ENCODE results near the gene TIMP2.

GRCh38 chr17:78822552-78822951, 102.6 kb downstream of the TIMP2 start:
- TF ChIP-seq CTCF (conservative IDR thresholded peaks at IDR 0.05; ENCODE audit: low read depth, low read length), result no peak
- TF ChIP-seq EZH2 (IDR thresholded peaks at IDR 0.05; ENCODE audit: borderline replicate concordance, low read depth, low read length, poor library complexity, severe bottlenecking), result no peak

Measured in A673 (cell line).